ENCODE results near the gene DECR2. TPM values are rescaled to one million over a fixed set of nuclear protein-coding genes. Genes with fewer than 3 reads are reported as not detected.
A peak's percentile ranks its signal among the peaks of the same experiment; 100 is the strongest.

Gene DECR2
- total and polyA plus RNA-seq, 10 of the 15 experiments (the other 5 are each of a cell fraction or from before 2014, with no cell fraction given) = 0.53 to 20.3 (median 6.0) TPM

DNA sequence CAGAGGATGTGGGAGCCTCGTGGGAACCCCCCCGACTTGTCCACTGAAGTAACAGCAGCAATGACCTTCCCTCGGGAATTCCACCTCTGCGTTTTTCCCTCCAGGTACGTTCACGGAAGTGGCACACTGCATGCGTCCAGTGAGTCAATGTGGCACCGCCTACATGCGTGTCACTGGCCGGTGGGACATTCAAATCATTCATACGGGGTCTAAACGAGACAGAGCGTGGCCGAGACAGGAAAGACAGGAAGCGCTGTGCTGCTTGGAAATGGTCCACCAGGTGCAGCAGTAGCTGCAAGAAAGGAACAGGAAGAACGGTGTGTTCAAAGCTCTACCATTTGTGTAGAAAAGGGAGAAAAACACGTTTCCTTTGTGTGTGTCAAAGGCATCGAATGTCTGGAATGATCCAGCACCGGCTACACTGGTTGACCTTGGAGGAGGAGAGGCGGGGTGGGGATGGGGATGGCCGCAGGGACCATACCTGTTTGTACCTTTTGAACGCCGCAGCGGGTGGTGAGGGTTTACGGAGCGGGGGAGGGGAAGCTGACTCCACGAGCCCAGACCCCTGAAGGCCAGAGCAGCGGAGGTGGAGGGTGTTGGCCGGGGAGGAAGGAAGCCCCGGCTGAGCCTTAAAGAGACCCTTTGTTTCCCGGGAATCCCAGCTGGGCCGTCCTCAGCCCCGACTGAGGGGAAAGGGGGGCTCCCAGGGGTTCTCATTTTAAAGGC, 18.2 kb upstream of the DECR2 start:
- H3K36me3 ChIP-seq (ENCODE audit: control insufficient read depth in 2 of 2, insufficient read depth in 2 of 2, low read length in 1 of 2) = no peaks in the 10 kb centered on the region
- WGBS (ENCODE audit: insufficient coverage, insufficient replicate concordance, low lambda C conversion rate, missing lambda C conversion rate) = 17% methylated on average over 32 of the region's 33 CpGs
- intact Hi-C loops (cut with micrococcal nuclease; ENCODE audit: unreplicated experiment) = no loop called here
- ChIA-PET CTCF (interaction anchor here (0.6 to 1.7 kb wide), 3 partner anchors 9 to 161 kb away, joined by 3 to 7 read pairs (median 5); partner anchors contain the start of gene DECR2), SMC1A (ENCODE audit: uncharacterized antibody, unreplicated experiment) (interaction anchor here (1.3 to 1.8 kb wide), 2 partner anchors 13 to 18 kb away, joined by 4 to 5 read pairs; partner anchors contain the start of genes DECR2 and MRPL28), POLR2A (interaction anchor here (1.2 to 3.8 kb wide), 4 partner anchors 12 to 31 kb away, joined by 5 to 22 read pairs (median 8); partner anchors contain the start of genes AXIN1, DECR2 and MRPL28), RAD21 (ENCODE audit: unreplicated experiment) (interaction anchor here (1.4 to 1.9 kb wide), 3 partner anchors 13 to 31 kb away, joined by 4 to 7 read pairs (median 6); partner anchors contain the start of genes AXIN1, DECR2 and MRPL28)
- no peaks in the 10 kb centered on the region for H4K20me1 ChIP-seq (ENCODE audit: control insufficient read depth, insufficient read depth)
- peak overlapping the region; percentile 97 for H3K4me3 ChIP-seq
- peak overlapping the region; percentile 82 for H3K9ac ChIP-seq (ENCODE audit: control insufficient read depth, insufficient read depth, low read length)
- DNase-seq (ENCODE audit: low read depth, low spot score) = peak; percentile 50
- in situ Hi-C loops (cut with MboI) = no loop called here
- peak; percentile 85 for FAIRE-seq
- H3K27me3 ChIP-seq (replicated peaks in 1 of 2; ENCODE audit: control insufficient read depth in 2 of 2, insufficient read depth in 2 of 2, low read length in 1 of 2) = no peaks in the 10 kb centered on the region
- H3K4me2 ChIP-seq (ENCODE audit: control insufficient read depth, insufficient read depth) = peak overlapping the region; percentile 95
- ATAC-seq = peak; percentile 80
- H3K27ac ChIP-seq (ENCODE audit: control insufficient read depth, insufficient read depth) = peak overlapping the region; percentile 58
- H3K79me2 ChIP-seq (ENCODE audit: control insufficient read depth, insufficient read depth, low read length) = peaks cover 14% of the 10 kb centered on the region
- BruUV-seq (replicated peaks) = no TSS peak
- no peaks in the 10 kb centered on the region for H3K9me3 ChIP-seq (replicated peaks; ENCODE audit: control insufficient read depth, insufficient read depth, low read length)
- peaks cover 14% of the 10 kb centered on the region for H3K4me1 ChIP-seq (ENCODE audit: control insufficient read depth, insufficient read depth, low read length)
- peak overlapping the region; percentile 92 for H2AFZ ChIP-seq (ENCODE audit: control insufficient read depth, low read depth, low read length)
- TF ChIP-seq RBBP5 (conservative IDR thresholded peaks at IDR 0.05) (no peak), MEF2B (IDR thresholded peaks at IDR 0.05; ENCODE audit: partially characterized antibody, poor library complexity, severe bottlenecking) (peak; percentile 89), MTA3 (IDR thresholded peaks at IDR 0.05; ENCODE audit: borderline replicate concordance, low read length) (0 out of 2 replicates have a peak, but pooled peaks have one; percentile 67), HDAC6 (IDR thresholded peaks at IDR 0.05; ENCODE audit: unreplicated experiment) (no peak), RUNX3 (IDR thresholded peaks at IDR 0.05; ENCODE audit: low read length) (0 out of 2 replicates have a peak, but pooled peaks have one; percentile 30), TCF7 (IDR thresholded peaks at IDR 0.05; ENCODE audit: borderline replicate concordance) (no peak), GATAD2B (conservative IDR thresholded peaks at IDR 0.05; ENCODE audit: low read depth) (peak; percentile 38; the same call in 1 of the 2 replicates), MTA2 (IDR thresholded peaks at IDR 0.05; ENCODE audit: low read depth) (peak; percentile 61; the same call in 1 of the 2 replicates), NBN (IDR thresholded peaks at IDR 0.05) (no peak), GABPA (IDR thresholded peaks at IDR 0.05; ENCODE audit: low read depth) (peak; percentile 11; the same call in 1 of the 2 replicates), MXI1 (IDR thresholded peaks at IDR 0.05; ENCODE audit: low read depth, low read length) (peak; percentile 81), ZNF592 (IDR thresholded peaks at IDR 0.05) (no peak), WRNIP1 (IDR thresholded peaks at IDR 0.05; ENCODE audit: borderline replicate concordance, low read depth, low read length) (no peak), POLR2AphosphoS5 (IDR thresholded peaks at IDR 0.05; ENCODE audit: low read length) (peak; percentile 64), MAX (IDR thresholded peaks at IDR 0.05; ENCODE audit: low read depth, low read length) (peak; percentile 62), SIX5 (IDR thresholded peaks at IDR 0.05; ENCODE audit: low read depth, low read length, severe bottlenecking) (no peak), IKZF2 (IDR thresholded peaks at IDR 0.05) (peak; percentile 89 to 90)
- TF ChIP-seq, protein P1, sequence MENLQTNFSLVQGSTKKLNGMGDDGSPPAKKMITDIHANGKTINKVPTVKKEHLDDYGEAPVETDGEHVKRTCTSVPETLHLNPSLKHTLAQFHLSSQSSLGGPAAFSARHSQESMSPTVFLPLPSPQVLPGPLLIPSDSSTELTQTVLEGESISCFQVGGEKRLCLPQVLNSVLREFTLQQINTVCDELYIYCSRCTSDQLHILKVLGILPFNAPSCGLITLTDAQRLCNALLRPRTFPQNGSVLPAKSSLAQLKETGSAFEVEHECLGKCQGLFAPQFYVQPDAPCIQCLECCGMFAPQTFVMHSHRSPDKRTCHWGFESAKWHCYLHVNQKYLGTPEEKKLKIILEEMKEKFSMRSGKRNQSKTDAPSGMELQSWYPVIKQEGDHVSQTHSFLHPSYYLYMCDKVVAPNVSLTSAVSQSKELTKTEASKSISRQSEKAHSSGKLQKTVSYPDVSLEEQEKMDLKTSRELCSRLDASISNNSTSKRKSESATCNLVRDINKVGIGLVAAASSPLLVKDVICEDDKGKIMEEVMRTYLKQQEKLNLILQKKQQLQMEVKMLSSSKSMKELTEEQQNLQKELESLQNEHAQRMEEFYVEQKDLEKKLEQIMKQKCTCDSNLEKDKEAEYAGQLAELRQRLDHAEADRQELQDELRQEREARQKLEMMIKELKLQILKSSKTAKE (IDR thresholded peaks at IDR 0.05; ENCODE audit: low read depth, poor library complexity, severe bottlenecking) = no peak

Data from GM12878 (cell line).